ENCODE data around the gene FSIP1. TPM values are rescaled to one million over a fixed set of nuclear protein-coding genes. Genes with fewer than 3 reads are reported as not detected.

FSIP1 gene
- total and polyA plus RNA-seq, 8 donors: 0.38 to 2.7 (median 0.83) TPM

- Histone ChIP-seq H3K27me3 (no peaks in the 10 kb centered on the region), H3K4me3 (no peak overlapping the region), H3K27ac (no peak overlapping the region), H3K9me3 (peaks cover 0 to 9% of the 10 kb centered on the region in 2 donors), H3K4me1 (no peaks in the 10 kb centered on the region), H3K36me3 (no peaks in the 10 kb centered on the region)
- intact Hi-C loops (cut with DNase I): no loop called here
- TF ChIP-seq, protein P1, sequence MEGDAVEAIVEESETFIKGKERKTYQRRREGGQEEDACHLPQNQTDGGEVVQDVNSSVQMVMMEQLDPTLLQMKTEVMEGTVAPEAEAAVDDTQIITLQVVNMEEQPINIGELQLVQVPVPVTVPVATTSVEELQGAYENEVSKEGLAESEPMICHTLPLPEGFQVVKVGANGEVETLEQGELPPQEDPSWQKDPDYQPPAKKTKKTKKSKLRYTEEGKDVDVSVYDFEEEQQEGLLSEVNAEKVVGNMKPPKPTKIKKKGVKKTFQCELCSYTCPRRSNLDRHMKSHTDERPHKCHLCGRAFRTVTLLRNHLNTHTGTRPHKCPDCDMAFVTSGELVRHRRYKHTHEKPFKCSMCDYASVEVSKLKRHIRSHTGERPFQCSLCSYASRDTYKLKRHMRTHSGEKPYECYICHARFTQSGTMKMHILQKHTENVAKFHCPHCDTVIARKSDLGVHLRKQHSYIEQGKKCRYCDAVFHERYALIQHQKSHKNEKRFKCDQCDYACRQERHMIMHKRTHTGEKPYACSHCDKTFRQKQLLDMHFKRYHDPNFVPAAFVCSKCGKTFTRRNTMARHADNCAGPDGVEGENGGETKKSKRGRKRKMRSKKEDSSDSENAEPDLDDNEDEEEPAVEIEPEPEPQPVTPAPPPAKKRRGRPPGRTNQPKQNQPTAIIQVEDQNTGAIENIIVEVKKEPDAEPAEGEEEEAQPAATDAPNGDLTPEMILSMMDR (IDR thresholded peaks at IDR 0.05): no peak
- DNase-seq (no peak), ATAC-seq (no peak)
These were observed 164.4 kb downstream of the FSIP1 start for GRCh38 chr15:39618063-39618823.

DNA sequence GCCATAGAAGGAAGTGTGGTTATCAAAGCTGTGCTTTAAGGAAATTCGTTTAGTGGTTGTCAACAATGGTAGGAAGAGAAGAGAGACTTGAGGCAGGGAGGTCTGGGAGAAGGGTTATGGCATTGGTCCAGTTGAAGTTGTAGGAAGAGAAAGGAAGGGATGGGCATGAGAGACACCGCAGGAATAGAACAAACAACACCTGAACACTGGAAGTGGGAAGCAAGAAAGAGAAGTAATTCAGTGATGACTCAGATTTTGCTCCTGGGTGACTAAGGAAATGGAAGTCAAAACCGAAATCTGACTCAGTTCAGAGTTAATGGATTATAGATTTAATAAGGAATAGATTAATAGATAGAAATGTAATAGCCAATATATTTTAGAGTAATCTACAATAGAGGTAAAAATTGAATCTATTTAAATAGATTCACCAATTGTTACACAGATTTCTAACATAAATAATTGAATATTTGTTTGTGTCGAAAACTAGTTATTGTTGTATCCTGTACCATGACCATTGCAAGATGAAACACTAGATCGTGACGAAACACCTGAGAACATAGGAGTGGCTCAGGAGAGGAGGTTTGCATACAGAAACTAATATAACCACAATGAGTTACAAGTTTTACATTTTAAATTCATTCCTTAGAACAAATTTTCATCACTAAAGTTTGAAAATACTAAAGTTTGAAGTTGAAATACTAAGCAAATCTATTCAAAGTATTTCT, 165.7 kb downstream of the FSIP1 start:
- no peaks in the 10 kb centered on the region for H3K36me3 ChIP-seq
- no peak overlapping the region for H3K27ac ChIP-seq
- intact Hi-C loops (cut with DNase I): no loop called here
- no peak overlapping the region for H3K4me3 ChIP-seq
- peaks cover 0 to 18% of the 10 kb centered on the region in 2 donors for H3K9me3 ChIP-seq
- TF ChIP-seq, protein P1 (IDR thresholded peaks at IDR 0.05): no peak
- no peaks in the 10 kb centered on the region for H3K4me1 ChIP-seq
- ATAC-seq: no peak
- DNase-seq: no peak
- no peaks in the 10 kb centered on the region for H3K27me3 ChIP-seq

GRCh38 chr15:39613861-39614260, 168.8 kb downstream of the FSIP1 start:
- no peaks in the 10 kb centered on the region for H3K36me3 ChIP-seq
- TF ChIP-seq, protein P1 (IDR thresholded peaks at IDR 0.05): no peak
- no peak overlapping the region for H3K27ac ChIP-seq
- no peaks in the 10 kb centered on the region for H3K4me1 ChIP-seq
- DNase-seq (no peak), ATAC-seq (no peak)
- intact Hi-C loops (cut with DNase I): no loop called here
- no peaks in the 10 kb centered on the region for H3K27me3 ChIP-seq
- no peak overlapping the region for H3K4me3 ChIP-seq
- peaks cover 0 to 44% of the 10 kb centered on the region in 2 donors for H3K9me3 ChIP-seq

- ATAC-seq: no peak
- TF ChIP-seq, protein P1 (IDR thresholded peaks at IDR 0.05): no peak
- H3K4me1 ChIP-seq: no peaks in the 10 kb centered on the region
- H3K9me3 ChIP-seq: peaks cover 0 to 44% of the 10 kb centered on the region in 2 donors
- DNase-seq: no peak
- H3K36me3 ChIP-seq: no peaks in the 10 kb centered on the region
- H3K4me3 ChIP-seq: no peak overlapping the region
- no peaks in the 10 kb centered on the region for H3K27me3 ChIP-seq
- intact Hi-C loops (cut with DNase I): no loop called here
- H3K27ac ChIP-seq: no peak overlapping the region
These were observed 169.4 kb downstream of the FSIP1 start for GRCh38 chr15:39613271-39613670.

GRCh38 chr15:39610665-39611064, 172.0 kb downstream of the FSIP1 start:
- ATAC-seq: no peak

More at GRCh38 chr15:39610665-39611064, 172.0 kb downstream of the FSIP1 start:
- intact Hi-C loops (cut with DNase I): no loop called here
- no peak overlapping the region for H3K27ac ChIP-seq
- H3K4me1 ChIP-seq: no peaks in the 10 kb centered on the region
- H3K4me3 ChIP-seq: no peak overlapping the region
- no peaks in the 10 kb centered on the region for H3K27me3 ChIP-seq
- TF ChIP-seq, protein P1 (IDR thresholded peaks at IDR 0.05): no peak
- DNase-seq: no peak
- H3K9me3 ChIP-seq: peaks cover 0 to 44% of the 10 kb centered on the region in 2 donors
- no peaks in the 10 kb centered on the region for H3K36me3 ChIP-seq

All from left lung (tissue), 10 donors.